Stimulated activated CD8-positive, alpha-beta memory T cell treated with anti-CD3 and anti-CD28 coated beads, Interleukin-7, amount 100 ng/mL, for 24 hours (primary cell): ENCODE measurements around the gene CELF2.

ENCODE experiments used
- DNase-seq: peaks from one replicate; pipeline ENCODE4 v3.0.0-alpha.2; 2020; ENCODE audit warnings: low read depth

Gene CELF2

DNA sequence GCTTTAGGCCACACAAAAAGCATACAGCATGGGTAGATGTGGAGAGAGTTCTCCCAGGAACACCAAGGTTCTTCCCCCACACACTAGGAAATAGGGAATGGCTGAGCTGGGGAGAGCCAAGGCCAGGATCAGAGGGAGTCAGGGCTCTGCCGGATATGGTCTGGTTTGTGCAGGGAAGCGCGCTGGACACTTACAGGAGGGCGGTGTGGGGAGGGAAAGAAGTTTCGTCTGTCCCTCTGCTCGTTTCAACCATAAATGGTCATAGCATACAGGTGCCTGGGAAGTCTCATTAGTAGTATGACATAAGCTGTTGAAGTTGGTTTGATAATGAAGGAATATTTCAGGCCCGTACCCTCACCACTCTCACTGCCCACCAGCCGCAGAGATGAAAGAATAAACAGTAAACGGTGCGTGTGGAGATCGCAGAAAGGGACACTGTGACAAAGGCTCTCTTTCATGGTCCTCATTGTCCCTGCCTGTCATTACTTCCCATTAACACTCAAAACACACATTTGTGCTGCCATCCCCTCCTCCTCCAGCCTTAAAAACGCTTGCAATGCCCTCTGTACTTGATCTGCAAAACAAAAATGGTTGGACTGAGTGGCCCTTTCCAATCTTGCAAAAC is 207.2 kb downstream of the CELF2 start:
- DNase-seq = no peak

DNA sequence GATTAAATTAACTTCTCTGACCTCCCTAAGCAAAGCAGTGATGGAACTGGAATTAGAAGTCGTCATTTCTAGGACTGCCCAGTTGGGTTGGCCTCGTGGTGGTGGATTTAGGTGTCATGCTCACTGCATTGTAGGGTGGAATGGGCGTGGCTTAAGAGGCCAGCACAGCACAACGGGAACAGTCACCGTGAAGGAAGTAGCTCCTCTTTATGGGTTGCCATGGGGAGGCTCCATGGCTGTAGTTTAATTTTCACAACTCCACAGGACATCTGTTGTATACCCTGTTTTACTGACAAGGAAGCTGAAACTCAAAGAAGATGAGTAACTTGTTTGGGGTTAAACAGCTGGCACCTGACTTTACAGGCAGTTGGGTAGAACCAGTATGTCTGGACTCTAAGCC is 208.3 kb downstream of the CELF2 start:
- peak; percentile 46 for DNase-seq

DNA sequence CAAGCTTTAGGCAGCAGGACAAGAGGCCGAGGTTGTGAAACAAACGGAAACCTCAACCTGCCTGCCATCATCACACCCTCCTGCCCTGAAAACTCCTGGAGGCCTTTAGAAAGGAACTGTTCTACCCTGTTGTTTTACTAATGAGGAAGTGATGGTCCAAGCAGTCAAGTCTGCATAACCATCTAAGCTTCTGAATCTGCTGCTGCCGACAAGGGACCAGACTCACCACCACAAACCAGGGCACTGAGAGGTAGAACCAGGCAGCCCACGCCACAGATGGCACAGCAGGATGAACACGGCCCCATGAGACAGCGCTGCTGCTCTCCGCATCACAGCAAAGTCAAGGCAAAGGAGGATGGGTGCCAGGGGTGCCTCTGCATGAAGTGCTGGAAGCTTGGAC is 209.4 kb downstream of the CELF2 start:
- DNase-seq = no peak

DNA sequence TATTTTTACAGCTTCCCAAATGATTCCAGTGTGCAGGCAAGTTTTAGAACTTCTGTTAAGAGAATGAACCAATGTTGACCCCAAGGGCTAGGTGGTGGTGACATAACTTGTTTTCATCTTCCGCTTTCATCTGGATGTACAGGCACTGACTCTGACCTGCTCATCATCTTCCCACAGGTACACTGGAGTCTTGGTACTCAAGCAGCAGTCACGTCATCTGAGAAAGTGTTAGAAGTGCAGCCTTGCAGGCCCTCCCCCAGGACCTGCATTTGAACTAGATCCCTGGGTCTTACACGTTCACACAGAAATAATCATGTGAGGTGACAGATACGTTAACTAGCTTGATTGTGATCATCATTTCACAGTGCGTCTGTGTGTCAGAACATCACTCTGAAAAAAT is 212.2 kb downstream of the CELF2 start:
- DNase-seq = no peak

DNA sequence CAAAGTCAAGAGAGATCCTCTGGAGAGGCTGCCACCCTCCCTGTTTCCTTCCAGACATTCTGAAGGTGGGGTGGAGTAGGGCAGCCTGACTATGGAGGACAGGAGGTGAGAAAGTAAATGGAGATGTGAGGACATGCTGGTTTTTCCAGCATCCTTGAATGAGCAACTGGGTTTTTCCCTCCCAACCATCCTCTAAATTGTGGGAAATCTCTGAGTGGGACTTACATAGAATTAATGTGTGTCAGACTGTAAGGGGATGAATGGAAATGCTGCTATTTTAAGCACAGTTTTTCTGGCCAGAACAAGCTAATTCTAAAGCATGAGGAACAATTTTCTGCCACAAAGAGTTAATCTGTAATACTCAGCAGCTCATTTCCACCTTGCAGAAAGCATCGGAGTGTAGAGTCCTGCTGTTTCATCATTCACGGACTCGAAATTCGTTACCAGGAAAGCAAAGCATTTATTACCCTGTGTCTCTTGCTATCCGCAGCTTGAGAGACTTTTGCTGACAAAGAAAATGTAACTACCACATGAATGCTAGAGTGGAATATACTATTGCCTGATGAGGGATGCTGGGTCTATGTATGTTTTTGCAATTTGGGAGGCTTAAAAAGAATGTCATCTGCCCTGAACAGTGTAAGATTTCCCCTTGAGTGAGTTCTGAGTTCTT is 213.0 kb downstream of the CELF2 start:
- DNase-seq = no peak

DNA sequence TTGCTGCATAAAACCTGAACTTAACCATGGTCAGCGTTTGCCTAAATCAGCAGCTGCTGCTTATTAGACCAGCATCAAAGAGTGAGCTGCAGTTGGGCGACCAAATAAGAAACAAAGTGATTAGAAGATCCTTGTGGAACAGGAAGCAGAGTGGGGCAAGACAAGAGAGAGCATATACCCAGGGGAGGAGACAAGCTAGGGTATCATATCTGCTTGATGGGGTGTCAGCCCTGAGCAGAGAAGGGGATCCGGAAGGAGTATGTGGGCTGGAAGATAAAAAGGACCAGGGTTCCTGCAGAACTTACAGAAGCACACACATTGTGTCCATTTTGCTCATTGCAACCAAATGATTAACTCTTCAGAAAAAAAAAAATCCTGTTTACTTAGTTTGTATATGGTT is 213.6 kb downstream of the CELF2 start:
- DNase-seq = no peak

DNA sequence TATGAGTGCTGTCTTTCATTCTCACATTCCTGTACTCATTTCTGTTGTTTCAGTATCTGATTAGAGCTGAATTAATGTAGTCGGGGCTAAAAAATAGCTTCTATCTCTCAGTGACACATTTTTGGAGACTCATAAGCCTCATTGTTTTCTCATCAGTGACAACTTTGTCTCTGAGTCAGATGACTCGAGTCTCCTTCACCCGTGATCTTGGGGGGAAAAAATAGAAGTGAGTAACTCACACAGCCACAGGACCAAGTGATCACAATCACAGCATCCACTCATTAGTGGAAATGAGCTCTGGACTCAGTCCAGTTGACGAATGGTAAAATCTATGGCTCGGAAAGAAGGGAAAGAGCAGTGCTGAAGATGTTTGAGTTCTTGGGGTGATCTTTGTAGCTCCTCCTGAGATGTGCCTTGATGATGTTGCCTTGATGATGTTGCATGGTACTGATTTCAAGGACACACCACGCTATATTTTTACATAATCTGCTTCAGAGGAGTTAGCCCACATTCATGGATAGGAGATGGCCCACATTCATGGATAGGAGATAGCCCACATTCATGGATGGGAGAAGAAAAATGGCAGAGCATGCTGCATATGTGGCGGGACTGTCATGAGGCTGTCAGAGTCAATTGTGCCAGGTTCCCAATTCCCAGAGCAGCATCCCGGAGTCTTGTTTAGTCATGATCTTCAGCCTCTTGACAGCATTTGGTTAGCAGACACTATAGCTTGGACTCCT is 214.7 kb downstream of the CELF2 start:
- DNase-seq = no peak

DNA sequence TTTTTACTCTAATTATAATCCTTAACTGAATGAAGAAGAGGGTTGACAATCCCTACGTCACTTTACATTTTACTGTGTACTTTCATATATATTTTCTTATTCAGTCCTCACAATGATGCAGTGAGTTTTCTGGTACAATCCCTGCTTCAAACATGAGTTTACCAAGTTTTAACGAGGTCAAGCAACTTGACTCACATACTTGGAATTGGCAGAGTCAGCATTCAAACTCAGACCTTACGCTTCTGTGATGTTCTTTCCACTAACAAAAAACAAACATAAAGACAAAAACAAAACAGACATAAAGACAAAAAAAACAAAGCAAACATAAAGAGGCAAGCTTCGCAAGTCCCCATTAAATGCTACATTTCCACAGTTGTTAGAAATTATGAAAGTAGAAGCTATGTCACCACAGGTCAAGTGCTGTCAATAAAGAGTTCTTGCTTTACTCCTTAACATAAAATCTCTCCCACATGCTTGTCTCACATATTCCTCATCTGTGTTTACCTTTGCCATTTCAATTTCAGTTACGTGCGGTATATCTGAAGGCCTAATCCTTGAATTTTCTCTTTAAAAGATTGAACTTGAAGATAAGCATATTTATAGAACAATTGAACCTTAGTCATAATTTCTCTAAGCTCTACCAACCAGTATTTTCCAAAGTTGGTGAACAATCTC is 217.3 kb downstream of the CELF2 start:
- no peak for DNase-seq

DNA sequence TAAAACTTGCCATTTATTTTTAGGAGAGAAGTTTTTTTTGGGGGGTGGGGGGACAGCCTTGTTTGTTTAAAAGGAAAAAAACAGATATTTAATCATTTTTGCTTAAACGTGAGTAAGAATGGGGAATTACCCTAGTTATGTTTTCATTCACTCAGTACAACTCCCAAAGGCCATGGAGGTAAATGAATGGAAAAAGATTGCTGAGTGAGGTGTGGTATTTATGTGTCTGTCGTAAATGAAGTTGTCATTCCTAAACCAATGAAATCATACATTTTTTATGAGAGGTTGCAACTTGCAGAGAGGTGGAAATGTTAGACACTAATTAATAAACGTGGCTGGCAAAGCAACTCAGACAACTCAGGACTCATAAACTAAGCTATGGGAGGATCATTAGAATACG is 218.1 kb downstream of the CELF2 start:
- DNase-seq = no peak

DNA sequence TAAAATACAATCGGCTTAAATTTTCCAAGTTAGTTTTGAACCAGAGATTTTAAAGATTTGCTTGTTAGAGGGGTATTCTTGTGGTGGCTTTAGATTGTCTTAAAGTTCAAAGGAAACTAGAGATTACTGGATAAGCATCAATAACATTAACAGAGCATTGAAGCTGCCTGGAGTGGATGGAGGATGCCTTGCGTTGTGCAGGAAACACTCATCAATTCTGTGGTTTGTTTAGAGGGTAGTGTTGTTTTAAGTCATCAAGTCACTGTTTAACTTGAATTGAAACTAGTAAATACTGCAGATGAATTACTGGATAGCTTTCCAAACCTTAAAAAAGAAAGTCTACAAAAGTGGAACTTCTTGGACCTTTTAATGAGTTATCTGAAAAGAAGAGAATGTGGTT is 218.6 kb downstream of the CELF2 start:
- DNase-seq = no peak

DNA sequence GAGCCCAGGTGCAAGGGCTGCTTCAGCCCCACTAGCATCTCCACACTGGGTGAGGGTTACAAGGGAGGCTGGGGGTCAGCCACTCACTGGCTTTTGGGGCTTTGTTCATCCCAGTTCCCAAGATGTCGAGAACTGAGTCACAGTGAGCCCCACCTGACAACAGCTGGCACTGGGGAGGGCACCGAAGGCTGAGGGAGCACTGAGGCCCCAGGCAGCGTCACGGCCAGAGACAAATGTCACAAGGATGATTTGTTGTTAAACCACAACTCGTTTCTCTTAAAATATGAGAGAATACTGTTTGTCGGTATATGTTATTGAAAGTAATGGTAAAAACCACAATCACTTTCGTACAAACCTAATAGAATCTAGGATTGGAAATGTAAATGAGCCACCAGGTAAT is 219.9 kb downstream of the CELF2 start:
- no peak for DNase-seq

DNA sequence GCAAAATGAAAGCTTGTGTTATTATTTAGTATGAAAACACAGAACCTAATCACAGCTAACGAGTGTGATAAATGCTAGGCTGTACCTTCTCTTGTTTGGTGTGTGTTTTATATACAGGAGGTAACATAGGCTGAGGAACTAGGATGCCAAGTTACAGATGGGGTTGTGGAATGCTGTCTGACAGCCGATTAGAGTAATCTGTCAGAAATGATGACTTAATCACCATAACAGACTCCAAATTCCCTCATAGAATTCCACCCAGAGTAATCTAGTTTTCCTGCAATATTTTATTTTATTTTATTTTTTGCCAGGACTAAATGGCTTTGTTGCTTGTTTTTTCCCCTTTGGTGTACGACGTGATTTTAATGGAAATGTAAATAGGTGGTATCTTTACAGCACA is 221.2 kb downstream of the CELF2 start:
- DNase-seq = no peak

DNA sequence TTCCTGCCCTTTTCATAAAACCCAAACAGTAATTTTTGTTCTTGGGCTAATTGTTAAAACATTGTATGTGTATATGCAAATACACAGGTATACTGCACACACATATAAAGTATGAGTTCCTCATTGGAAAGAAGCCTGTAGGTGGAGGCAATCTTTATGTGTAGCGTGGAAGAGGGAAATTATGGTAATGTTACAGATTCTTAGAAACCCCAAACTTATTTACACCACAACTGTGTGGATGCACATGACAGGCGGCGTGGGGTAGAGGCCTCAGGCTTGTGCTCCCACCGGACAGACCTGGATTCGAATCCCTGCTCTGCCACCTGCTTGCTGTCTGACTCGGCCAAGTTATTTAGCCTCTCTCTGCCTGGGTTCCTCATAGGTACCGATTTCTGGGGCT is 223.0 kb downstream of the CELF2 start:
- DNase-seq = no peak

DNA sequence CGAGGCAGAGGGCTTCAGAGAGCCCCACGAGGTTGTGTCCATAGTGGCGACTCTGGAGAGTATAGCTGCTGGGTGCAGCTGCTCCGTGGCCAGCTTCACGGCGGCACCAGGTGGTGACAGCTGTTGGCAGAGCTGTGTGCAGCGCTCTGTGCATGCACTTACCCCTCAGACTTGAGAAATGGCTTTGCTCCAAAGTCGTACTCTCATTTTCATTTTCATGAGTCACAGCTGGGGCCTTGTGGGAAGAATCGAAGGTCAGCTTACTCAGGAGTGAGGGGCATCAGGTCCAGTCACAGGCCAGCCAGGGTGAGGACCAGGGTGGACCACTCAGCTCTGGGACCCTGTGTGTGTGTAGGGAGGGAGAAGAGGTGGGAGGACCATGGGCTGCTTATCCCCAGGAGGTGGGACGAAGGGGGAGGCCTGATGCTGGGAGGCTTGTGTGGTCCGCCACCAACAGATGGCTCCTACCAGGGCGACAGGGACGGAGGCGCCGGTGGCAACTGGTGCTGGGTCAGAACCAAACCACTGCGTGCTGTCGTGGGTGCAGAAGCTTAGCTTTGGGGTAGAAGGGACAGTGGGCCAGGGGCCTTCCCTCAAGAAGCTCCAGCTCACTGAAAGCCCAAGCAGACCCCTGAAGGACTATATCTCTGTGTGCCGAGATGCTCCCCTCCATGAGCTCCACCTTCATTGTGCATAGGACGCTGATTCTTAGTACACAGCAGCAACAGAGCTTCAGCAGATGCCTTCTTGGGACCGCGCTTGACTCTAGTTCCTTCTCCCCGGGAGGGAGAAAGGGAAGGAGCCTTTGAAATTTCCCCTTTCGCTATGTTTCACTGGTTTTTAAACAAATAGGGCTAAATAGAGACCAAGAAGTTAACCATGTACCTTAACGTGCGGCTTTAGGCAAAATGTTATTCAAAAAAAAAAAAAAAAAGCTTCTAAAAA is 225.0 kb downstream of the CELF2 start:
- no peak for DNase-seq

DNA sequence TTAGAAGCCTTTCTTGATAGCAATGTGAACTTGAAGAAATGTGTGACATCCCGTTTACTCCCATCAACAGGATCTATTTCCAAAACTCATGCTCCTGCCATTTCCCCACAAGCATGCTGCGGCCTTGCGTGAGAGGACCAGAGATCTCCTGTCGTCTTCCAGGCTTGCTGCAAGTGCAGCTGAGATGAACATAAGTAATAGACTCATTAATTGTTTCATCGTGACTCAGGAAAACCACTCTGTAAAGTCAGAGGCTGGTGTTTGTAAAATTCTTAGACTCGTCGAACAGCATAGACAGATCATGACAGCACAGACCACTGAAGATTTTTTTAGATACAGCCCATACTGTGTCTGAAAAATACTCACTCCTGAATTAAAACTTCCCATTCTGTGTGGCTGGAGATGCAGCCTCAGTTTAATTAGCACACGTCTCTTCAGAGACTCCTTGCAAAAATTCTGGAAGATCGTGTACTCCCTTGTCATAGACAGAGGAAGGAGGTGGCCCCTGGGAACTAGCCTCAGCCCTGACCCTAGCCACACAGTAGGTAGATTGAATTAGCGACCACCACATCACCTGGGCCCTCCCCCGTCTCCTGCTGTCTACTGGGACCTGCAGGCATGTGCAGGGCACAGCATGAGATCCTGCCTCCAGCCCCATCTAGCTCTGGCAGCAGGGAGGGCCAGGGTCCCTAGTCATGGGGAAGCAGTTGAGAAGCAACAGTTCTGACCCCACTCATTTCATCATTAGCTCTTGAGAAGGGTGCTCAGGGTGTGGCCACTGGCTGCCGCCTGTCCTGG is 226.0 kb downstream of the CELF2 start:
- no peak for DNase-seq

DNA sequence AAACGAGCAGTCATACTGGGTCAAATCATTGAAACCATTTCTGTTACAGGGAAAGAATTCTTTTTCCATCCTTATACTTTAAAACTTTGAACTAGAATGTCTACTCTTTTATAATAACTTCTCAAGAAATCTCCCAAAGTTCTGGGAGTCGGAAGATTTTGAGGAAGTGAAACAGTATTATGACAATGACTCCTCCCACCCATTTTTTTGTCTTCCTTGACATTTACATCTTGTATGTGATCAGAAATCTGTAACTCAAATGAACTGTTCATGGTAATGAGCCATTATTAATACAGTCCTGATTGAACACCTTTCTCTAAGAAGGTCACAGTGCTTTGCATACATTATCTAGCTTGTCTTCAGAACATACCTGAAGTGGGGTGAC is 227.4 kb downstream of the CELF2 start:
- no peak for DNase-seq

DNA sequence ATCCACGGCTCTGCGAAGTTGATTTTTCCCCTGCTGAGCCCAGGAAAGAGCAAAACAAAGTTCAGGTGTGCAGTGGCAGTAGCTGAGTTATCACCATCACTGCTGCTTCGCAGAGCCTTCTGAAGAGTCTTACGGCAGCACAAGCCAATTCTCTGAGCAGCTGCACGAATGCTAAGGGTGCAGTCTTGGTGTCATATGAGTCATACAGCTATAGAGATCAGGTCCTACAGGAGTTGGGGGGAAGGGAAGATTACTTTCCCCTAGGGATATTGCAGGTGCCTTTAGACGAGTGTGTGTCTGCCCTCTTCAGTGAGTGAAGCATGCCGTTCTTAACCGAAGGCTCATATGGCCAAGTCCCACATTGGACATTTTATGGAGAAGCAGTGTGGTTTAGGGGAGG is 227.8 kb downstream of the CELF2 start:
- DNase-seq = no peak

DNA sequence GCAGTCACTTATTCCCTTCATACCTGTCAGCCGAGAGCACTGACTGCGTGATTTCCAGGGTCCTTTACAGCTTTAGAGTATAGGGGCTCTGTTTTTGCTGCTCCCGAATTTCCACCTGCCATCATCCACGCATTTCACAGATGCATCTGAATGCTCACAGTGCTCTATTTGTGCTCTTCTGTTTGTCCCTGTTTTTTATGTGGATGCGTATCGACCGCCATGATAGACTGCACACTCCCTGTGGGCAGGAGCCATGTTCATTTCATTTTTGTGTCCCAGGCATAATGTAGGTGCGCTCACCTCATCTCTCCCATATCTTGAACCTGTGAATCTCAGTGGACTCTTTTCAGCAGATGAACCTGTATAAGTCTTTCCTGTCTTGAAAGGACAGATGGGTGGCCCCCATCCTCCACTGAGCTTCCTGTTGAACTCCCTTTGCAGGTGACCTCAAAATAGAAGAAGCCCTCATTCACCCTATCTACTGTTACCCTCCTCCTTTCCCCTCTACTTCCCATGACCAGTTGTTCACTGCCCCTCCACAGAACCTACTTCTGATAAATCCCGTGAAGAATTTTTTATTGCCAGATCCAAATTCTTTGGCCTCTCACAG is 228.4 kb downstream of the CELF2 start:
- DNase-seq = no peak

DNA sequence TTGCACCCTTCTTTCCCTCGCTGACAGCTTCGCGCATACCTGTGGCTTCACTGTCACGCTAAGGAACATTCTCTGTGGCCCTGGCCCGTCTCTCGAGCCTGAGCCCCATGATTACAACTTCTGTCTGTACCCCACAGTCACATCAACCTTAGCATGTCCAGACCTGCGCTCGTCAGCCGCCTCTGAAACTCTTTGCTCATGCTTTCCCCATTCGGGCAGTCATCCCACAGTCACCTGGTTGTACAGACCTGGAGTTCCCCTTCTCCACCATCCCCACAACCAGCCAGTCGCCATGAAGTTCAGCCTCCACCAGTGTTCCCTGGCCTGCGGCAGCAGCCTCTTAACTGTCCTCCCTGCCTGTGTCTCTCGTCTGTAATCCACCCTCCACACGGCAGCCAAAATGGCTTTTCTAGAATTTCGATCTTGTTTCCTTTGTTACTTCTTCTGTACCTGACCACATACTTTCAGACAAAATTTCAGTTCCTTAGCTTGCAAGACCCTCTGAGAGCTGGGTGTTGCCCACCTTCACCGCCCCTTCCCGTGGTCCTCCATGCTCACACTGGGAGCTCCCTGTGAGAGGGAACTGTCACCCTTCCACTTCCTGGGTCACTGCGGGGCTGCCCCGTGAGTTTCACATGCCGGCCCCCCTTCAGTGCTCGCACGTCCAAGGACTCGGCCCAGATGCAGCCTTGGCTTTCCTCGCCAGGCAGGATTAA is 229.2 kb downstream of the CELF2 start:
- no peak for DNase-seq
